B cell (primary cell): ENCODE data around the gene BEST1. TPM values are rescaled to one million over a fixed set of nuclear protein-coding genes. Genes with fewer than 3 reads are reported as not detected.

Experiments used
- ATAC-seq: fragments of 200-7000 bp; cut with Tn5 transposase; one replicate; pipeline ENCODE4 v1.10.0; 2021; ENCODE audit warnings: low read depth, mild to moderate bottlenecking, moderate number of reproducible peaks, moderate library complexity
- CTCF ChIA-PET: fragments of 350-600 bp; sonication (Branson Sonifier 250); formaldehyde crosslinking; loops from one replicate; lab custom pipeline; 2021; ENCODE audit warnings: antibody characterized with exemption, inconsistent platforms; lab: Charles Lee
- POLR2A ChIA-PET: fragments of 350-600 bp; sonication (Branson Sonifier 250); formaldehyde crosslinking; loops from one replicate; lab custom pipeline; 2021; ENCODE audit warnings: antibody characterized with exemption; lab: Charles Lee
- DNase-seq: peaks from one replicate; pipeline ENCODE4 v3.0.0; 2013
- H2AFZ ChIP-seq: 2 replicates; pipeline ENCODE4 v1.6.1; 2012; ENCODE audit warnings: mild to moderate bottlenecking, low read depth, low read length; ENCODE audit not compliant: insufficient read depth, poor library complexity, severe bottlenecking
- H3K27ac ChIP-seq, 2 donors: 1 replicate in 1 of 2; 2 replicates in 1 of 2; pipeline ENCODE4 v1.5.1; 2012 to 2013; ENCODE audit warnings: low read length in 2 of 2, mild to moderate bottlenecking in 2 of 2, moderate library complexity in 1 of 2
- H3K27me3 ChIP-seq, 4 experiments: fragments of 200-600 bp in 1 of 4; sonication (generic) in 1 of 4; replicated peaks in 1 of 4; 1 replicate in 2 of 4; 2 replicates in 2 of 4; pipeline versions ENCODE4 v1.6.1 to v1.7.0; 2013 to 2016; ENCODE audit warnings: low read length in 3 of 4, mild to moderate bottlenecking in 2 of 4, mixed read lengths in 1 of 4, moderate library complexity in 1 of 4; ENCODE audit not compliant: insufficient read depth in 4 of 4, control insufficient read depth in 3 of 4; ENCODE audit errors: control extremely low read depth in 1 of 4
- H3K36me3 ChIP-seq, 2 experiments: replicated peaks in 1 of 2; 1 replicate in 1 of 2; 2 replicates in 1 of 2; pipeline versions ENCODE4 v1.6.1 to v1.7.1; 2013; ENCODE audit warnings: low read length in 1 of 2; ENCODE audit not compliant: insufficient read depth in 2 of 2, control insufficient read depth in 1 of 2; ENCODE audit errors: control extremely low read depth in 1 of 2, extremely low read depth in 1 of 2
- H3K4me1 ChIP-seq, 2 donors: fragments of 200-600 bp in 1 of 2; sonication (generic) in 1 of 2; 1 replicate in 1 of 2; 2 replicates in 1 of 2; pipeline versions ENCODE4 v1.5.1 to v1.6.1; 2013 to 2017; ENCODE audit warnings: low read length in 2 of 2; ENCODE audit not compliant: control insufficient read depth in 2 of 2, insufficient read depth in 2 of 2
- H3K4me2 ChIP-seq: replicated peaks from 2 replicates; pipeline ENCODE3; 2012; ENCODE audit warnings: mild to moderate bottlenecking, low read depth, low read length; ENCODE audit not compliant: poor library complexity, severe bottlenecking
- H3K4me3 ChIP-seq, 5 experiments: fragments of 200-600 bp in 1 of 5; sonication (generic) in 1 of 5; 1 replicate in 3 of 5; 2 replicates in 2 of 5; pipeline versions ENCODE4 v1.5.1 to v1.7.0; 2011 to 2016; ENCODE audit warnings: low read length in 4 of 5, mild to moderate bottlenecking in 4 of 5, low read depth in 2 of 5, control low read depth in 1 of 5, moderate library complexity in 1 of 5; ENCODE audit not compliant: insufficient read depth in 1 of 5; ENCODE audit errors: control extremely low read depth in 1 of 5, extremely low read depth in 1 of 5
- H3K79me2 ChIP-seq: fragments of 200-600 bp; sonication (generic); one replicate; pipeline ENCODE4 v1.6.0; 2016; ENCODE audit warnings: low read length; ENCODE audit not compliant: control insufficient read depth, insufficient read depth
- H3K9ac ChIP-seq: fragments of 200-600 bp; sonication (generic); 2 replicates; pipeline ENCODE4 v1.6.1; 2017; ENCODE audit warnings: mild to moderate bottlenecking, low read length, moderate library complexity
- H3K9me3 ChIP-seq, 3 donors: one replicate each; pipeline versions ENCODE4 v1.6.1 to v1.7.1; 2013; ENCODE audit warnings: low read length in 2 of 3; ENCODE audit not compliant: control insufficient read depth in 2 of 3, insufficient read depth in 1 of 3; ENCODE audit errors: control extremely low read depth in 1 of 3
- H4K20me1 ChIP-seq: 2 replicates; pipeline ENCODE4 v1.6.0; 2012; ENCODE audit warnings: mild to moderate bottlenecking, low read length; ENCODE audit not compliant: insufficient read depth, control insufficient read depth, poor library complexity, severe bottlenecking
- H3K27ac Mint-ChIP-seq: one replicate; pipeline ENCODE4 v1.8.0; 2021; ENCODE audit warnings: mixed read lengths
- H3K27me3 Mint-ChIP-seq: one replicate; pipeline ENCODE4 v1.8.0; 2021; ENCODE audit warnings: mixed read lengths
- H3K4me1 Mint-ChIP-seq: one replicate; pipeline ENCODE4 v1.8.0; 2021; ENCODE audit warnings: mixed read lengths
- H3K4me3 Mint-ChIP-seq: one replicate; pipeline ENCODE4 v1.8.0; 2021; ENCODE audit warnings: mixed read lengths
- H3K9me3 Mint-ChIP-seq: one replicate; pipeline ENCODE4 v1.8.0; 2022; ENCODE audit warnings: mixed read lengths; ENCODE audit not compliant: insufficient read depth
- CTCF ChIP-seq: fragments of 200-600 bp; IDR thresholded peaks from one replicate; pipeline ENCODE4 v1.8.0; 2022; ENCODE audit warnings: antibody characterized with exemption, mild to moderate bottlenecking
- EZH2 ChIP-seq: IDR thresholded peaks from 2 replicates; pipeline ENCODE4 v1.6.1; 2012; ENCODE audit warnings: borderline replicate concordance, low read depth, mild to moderate bottlenecking, moderate library complexity, low read length; ENCODE audit not compliant: insufficient read depth, poor library complexity, severe bottlenecking
- WGBS: methylation state at CpG from one replicate; pipeline ENCODE4 v1.1.5; 2013; ENCODE audit warnings: missing lambda C conversion rate; ENCODE audit not compliant: insufficient coverage; 5-methylcytosine and 5-hydroxymethylcytosine counted together
- intact Hi-C: fragments of 100-400 bp; cut with micrococcal nuclease; formaldehyde crosslinking; loops from one replicate; pipeline ENCODE4 v1.10.0; 2022
- polyA plus RNA-seq: library from polyadenylated mRNA; depleted of rRNA; stranded (reverse); fragments of >200 nt; gene quantifications from 2 replicates; pipeline ENCODE4 v1.2.3, GENCODE V29; 2012
- total RNA-seq, 2 donors: library from RNA; stranded (reverse); fragments of 120-200 nt in 1 of 2; gene quantifications; 1 replicate in 1 of 2; 2 replicates in 1 of 2; pipeline versions ENCODE4 v1.2.3 to v1.2.4, GENCODE V29; 2013 to 2022

The BEST1 gene
- total and polyA plus RNA-seq, 2 donors (not counting 1 experiment from before 2014, with no cell fraction given) = 0.07 to 0.99 TPM

- POLR2A ChIA-PET = interaction anchor here (0.7 kb wide), 1 partner anchor 39 kb away, joined by 7 read pairs; no protein-coding TSS in a partner anchor
- H3K4me2 ChIP-seq = no peak overlapping the region
- peaks cover 0 to 9% of the 10 kb centered on the region in 2 donors for H3K4me1 ChIP-seq
- Mint-ChIP-seq H3K27me3 (peaks cover 4% of the 10 kb centered on the region), H3K4me3 (no peak overlapping the region), H3K27ac (no peak overlapping the region), H3K4me1 (no peaks in the 10 kb centered on the region), H3K9me3 (no peaks in the 10 kb centered on the region)
- H3K9me3 ChIP-seq = peaks cover 0 to 6% (median 0%) of the 10 kb centered on the region in 3 donors
- DNase-seq = no peak
- H3K27me3 ChIP-seq = peaks cover 0 to 3% (median 2%) of the 10 kb centered on the region in 4 experiments
- no peaks in the 10 kb centered on the region for H3K36me3 ChIP-seq
- H3K4me3 ChIP-seq = no peak overlapping the region
- H4K20me1 ChIP-seq = no peaks in the 10 kb centered on the region
- intact Hi-C loops = no loop called here
- H2AFZ ChIP-seq = no peak overlapping the region
- no peaks in the 10 kb centered on the region for H3K79me2 ChIP-seq
- CTCF ChIA-PET = interaction anchor here (1.2 to 2.8 kb wide), 4 partner anchors 9 to 201 kb away, joined by 3 to 16 read pairs (median 6); no protein-coding TSS in a partner anchor
- H3K27ac ChIP-seq = no peak overlapping the region
- TF ChIP-seq EZH2 = no peak
- no peak for TF ChIP-seq CTCF
- H3K9ac ChIP-seq = no peak overlapping the region
- no peak for ATAC-seq
- WGBS = 95% methylated on average over 19 of the region's 19 CpGs
Observed at GRCh38 chr11:61907282-61907681, 42.9 kb upstream of the BEST1 start.

- POLR2A ChIA-PET = interaction anchor here (0.7 kb wide), 1 partner anchor 38 kb away, joined by 7 read pairs; no protein-coding TSS in a partner anchor
- no peak for ATAC-seq
- no peaks in the 10 kb centered on the region for H3K79me2 ChIP-seq
- H3K4me2 ChIP-seq = no peak overlapping the region
- Mint-ChIP-seq H3K4me3 (no peak overlapping the region), H3K4me1 (no peaks in the 10 kb centered on the region), H3K27ac (no peak overlapping the region), H3K27me3 (peaks cover 4% of the 10 kb centered on the region), H3K9me3 (no peaks in the 10 kb centered on the region)
- no peak overlapping the region for H2AFZ ChIP-seq
- 91% methylated on average over 19 of the region's 21 CpGs for WGBS
- TF ChIP-seq EZH2 = no peak
- no peak for TF ChIP-seq CTCF
- H3K9me3 ChIP-seq = peaks cover 0 to 6% (median 0%) of the 10 kb centered on the region in 3 donors
- peaks cover 0 to 3% (median 2%) of the 10 kb centered on the region in 4 experiments for H3K27me3 ChIP-seq
- H4K20me1 ChIP-seq = no peaks in the 10 kb centered on the region
- H3K27ac ChIP-seq = no peak overlapping the region
- peaks cover 0 to 9% of the 10 kb centered on the region in 2 donors for H3K4me1 ChIP-seq
- DNase-seq = no peak
- no peak overlapping the region for H3K4me3 ChIP-seq
- CTCF ChIA-PET = interaction anchor here (0.6 to 2.8 kb wide), 6 partner anchors 9 to 200 kb away, joined by 3 to 16 read pairs (median 4); no protein-coding TSS in a partner anchor
- H3K9ac ChIP-seq = no peak overlapping the region
- intact Hi-C loops = no loop called here
- no peaks in the 10 kb centered on the region for H3K36me3 ChIP-seq
Observed at GRCh38 chr11:61907871-61908729, 42.1 kb upstream of the BEST1 start.
